NCI-H2081 (cell line): ENCODE results near the gene SFRP2.

Experiments used
- DNase-seq, 2 experiments: peaks; one replicate each; lab custom pipeline; 2025; lab: John Stamatoyannopoulos, UW

SFRP2 gene

GRCh38 chr4:153794006-153794405 lies 5.1 kb upstream of the SFRP2 start:
- no peak for DNase-seq

DNA sequence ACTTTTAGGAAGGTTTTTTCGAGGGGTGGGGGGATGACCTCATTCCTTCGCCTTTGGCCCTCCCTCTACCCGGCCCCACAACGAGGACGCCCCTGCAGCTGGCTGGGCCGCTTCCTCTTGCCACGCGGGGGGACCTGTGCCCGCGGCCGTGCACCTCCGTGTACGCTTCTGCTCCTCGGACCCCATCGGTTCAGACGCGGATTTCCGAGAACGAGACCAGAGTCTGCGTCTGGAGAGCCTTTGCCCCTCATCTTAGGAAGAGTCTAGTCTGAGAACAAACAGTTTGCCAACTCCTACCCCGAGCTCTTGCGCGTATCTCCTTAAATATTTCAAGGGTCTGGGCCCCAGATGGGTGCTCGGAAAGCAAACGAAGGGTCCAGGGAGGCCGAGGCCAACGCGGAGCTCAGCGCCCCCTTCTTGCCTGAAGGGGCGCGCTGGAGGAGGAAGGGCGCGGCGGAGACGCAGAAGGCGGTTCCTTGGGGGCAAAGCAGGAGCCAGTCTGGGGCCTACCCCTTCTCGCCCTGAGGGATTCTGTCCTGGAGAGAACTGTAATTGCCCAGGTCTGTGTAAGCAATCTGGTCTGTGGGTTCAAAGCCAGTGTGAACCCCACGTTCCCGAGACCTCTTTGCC lies 3.9 kb upstream of the SFRP2 start:
- DNase-seq = no peak

DNA sequence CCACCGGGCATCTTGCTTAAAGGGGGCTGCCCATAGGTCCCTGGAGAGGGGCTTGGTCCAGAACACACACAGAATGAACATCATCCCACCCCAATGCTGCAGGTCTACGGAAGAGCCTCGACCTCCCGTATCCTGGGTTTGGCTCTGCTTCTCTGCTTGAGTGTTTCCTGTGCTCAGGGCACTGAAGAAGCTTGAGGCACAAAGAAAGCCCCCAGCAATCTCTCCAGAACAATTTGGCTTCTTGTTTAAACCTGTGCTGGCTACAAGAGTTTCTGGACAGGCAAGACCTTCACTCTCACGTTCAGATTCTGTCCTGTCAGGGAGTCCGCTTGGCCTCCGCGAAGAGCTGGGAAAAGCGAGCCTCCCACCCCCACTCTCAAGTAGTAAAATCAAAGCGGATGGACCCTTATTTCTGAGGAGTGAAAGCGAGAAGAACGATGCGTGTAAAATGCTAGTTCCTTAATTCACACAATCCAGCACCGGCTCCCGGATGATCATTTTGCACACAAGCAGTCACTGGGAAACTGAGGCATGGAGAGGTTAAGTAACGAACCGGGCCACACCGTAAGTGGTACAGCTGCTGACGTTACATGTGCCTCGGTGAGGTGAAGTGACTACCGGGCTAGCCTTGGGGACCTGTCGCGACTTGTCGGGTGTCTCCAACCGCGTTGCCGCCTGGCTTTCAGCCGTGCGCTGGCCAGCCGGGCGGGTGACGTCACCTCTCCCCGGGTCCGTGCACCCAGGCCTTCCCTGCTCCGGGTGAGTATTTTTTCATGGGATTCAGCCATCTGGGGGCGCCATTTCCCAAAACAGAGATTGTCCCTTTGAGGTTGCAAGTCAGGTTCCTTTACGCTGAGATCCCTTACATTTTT lies 3.1 kb upstream of the SFRP2 start:
- DNase-seq = no peak

DNA sequence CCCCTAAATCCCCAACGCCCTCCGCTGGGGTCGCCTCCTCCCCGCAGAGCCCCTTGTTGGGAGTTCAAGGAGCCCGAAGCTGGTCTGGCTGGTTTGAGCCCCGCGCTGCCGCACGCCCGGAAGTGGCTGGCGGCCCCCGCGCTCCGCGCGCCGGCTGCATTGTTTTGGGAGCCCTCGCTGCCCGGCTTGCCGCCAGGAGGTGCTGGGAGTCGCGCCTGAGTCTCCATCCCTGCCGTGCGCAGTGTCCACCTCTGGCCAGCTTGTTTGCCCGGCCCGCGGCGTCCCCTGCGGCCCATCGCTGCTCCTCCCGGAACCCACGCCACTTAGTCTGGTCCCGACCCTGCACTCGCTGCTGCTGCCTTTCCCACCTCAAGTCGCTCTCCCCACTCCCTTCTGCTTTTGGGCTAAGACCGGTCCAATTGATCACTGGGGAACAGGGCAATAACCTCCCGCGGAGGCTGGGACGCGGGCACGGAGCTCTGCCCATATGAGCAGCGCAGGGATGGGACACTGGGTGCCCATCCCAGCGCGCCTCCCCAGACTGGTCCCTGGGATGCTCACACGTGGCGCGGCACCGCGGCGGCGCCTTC lies 2.2 kb upstream of the SFRP2 start:
- DNase-seq = no peak

DNA sequence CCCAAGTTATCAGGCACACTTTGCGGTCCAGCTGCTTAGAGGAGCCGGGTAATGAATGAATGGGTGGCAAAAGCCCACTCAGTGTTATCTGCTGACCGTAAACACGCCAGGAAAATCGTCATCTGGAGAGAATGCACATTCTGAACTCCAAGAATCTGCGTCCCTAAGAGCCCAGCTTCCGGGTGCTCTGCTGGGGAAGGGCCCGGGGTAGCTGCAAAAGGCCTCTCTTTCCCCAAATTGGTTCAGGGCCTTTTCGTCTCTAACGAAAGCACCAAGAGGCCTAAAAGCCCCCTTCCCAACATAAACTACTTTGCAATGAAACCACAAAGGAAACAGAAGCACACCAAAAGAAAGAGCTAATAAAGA lies 1.6 kb upstream of the SFRP2 start:
- DNase-seq = no peak

- DNase-seq = no peak
These were observed 1.0 kb upstream of the SFRP2 start for GRCh38 chr4:153789741-153790499.

DNA sequence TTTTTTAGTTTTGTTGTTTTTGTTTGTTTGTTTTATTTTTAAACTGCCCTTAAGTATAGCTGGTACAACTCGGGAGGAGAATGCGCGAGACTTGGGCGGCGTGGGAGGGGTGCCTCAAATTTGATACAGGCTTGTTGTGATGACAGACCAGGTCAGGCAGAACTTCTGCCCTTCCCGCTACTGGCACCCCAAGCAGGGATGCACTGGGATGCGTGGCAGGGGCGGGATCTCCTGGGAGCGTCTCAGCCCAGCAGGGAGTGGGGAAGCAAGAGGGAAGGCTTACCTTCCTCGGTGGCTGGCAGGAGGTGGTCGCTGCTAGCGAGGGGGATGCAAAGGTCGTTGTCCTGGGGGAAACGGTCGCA lies 851 bp downstream of the SFRP2 start:
- DNase-seq = no peak

DNA sequence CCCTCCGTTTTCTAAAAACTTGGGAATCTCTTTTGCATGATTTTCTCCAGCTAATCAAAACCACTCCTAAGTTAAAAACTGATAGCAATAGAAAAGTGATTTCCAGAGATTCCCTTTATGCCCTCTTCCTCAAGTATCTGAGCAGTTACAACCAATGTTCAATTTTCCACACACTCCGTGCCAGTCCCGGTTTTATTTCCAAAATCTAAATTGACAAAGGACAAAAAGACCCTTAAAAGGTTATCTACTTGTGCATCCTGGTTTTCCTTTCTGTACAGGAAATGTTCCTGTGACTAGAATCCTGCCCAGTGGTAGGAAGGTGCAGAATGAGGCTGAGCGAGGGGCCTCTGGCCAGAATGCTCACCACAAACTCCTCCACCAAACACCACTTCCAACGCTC lies 1.3 kb downstream of the SFRP2 start:
- no peak for DNase-seq

DNA sequence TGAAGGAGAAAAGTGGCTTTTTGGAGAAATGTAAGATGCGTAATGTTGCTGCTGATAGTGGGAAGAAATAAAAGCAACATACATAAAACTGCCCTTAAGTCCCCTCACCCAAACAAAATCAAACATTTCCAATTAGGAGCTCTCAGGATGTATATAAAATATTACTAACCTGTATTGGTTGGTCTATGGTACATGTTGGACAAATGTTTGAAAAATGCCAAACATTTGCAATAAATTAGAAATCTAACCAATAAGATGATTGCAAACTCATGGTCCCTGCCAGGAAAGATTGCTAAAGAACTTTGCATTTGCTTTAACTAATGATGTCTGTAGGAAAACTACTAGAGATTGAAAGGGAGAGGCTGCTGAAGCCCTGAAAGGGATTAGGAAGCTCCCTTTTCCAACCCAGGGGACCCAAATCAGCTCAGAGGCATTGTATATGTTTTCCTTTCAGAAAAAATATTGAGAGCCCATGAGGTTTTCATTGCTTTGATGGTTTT lies 1.8 kb downstream of the SFRP2 start:
- DNase-seq = no peak

DNA sequence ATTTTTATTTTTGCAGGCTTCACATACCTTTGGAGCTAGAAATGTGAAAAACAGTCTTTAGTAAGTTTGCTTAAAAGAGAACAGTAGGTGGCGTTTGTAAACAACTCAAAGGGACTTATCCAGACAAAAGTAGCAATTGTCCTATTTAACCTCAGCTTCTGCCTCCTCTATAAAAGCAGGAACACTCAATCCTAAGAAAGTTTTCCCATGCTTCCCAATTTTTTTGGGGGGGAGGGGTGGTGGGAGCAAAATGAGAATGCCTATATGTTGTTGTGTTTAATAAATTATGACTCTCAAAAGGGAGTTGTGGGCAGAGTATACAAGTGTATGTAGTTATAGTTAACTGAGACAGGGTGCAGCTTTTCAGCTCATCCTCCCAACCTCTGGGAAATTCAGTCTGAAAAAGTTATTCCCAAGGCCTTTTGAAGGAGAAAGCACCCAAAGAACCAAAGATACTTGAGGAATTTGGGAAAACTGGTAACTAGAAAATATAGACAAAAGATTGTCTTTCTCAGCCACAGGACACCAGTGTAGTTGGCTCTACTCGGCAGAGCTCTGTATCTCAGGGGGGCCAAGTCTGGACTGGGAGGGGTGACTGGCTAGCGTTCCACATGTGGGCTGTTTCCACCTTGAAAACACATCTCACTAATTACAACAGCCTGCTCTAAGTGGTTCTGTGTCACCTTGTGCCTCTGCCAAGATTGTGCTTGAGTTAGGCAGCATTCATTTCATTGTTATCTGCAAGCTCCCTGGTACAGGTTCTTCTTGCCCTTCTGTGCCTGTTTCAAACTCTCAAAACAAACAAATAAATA lies 2.8 kb downstream of the SFRP2 start:
- DNase-seq = no peak

- DNase-seq = no peak
These were observed 4.7 kb downstream of the SFRP2 start for GRCh38 chr4:153784166-153784699.

GRCh38 chr4:153782581-153782980 lies 6.3 kb downstream of the SFRP2 start:
- DNase-seq = no peak

DNA sequence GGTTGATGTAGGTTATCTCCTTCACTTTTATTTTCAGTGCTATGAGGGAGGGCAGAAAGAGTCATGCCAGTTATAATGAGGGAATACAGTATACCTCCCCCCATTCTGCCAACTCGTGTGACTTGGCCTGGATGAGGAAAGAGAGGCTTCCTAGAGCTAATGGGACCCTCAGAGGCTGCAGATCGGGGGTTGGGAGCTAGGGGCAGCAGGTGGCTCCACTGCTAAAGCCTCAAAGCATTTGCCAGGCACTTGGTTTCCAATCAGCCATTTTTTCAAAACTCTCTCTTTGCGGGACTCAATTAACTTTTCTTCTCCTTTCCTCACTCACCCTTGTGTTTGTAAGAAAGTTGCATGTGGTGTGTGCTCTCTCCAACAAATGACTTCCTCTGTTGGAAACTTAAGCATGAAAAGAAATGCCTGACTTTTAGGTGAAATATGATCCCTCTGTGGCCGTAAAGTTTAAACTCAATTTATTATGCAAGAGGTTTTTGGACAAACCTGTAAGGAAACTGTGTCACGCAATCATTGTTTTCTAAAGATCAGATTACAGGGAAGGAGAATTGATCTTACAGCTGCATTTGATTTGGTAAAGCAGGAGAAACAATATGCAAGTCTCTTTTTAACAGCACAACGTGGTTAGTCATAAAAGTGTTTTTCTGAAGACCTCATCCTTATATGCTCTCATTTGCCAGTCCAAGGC lies 7.0 kb downstream of the SFRP2 start:
- no peak for DNase-seq

- DNase-seq = no peak
These were observed 7.6 kb downstream of the SFRP2 start for GRCh38 chr4:153781280-153781679.

DNA sequence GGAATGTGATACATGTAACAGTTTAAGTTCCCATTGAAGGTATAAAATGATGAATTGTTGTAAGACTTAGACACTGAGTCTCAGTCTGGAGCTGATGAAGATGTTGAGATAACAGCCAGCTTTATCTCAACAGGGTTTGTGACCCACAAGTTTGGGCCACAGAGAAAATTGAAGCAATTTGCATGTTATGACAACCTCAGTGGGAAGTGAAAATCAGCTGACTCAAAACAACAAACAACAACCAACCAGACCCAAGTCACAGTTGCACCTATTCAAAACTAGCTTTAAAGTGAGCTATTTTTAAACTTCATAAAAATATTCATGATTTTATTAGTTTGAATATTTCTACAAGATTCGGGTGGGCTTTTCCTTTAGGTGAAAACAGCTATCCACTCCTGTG lies 8.0 kb downstream of the SFRP2 start:
- DNase-seq = no peak

GRCh38 chr4:153780221-153780620 lies 8.7 kb downstream of the SFRP2 start:
- DNase-seq = no peak

GRCh38 chr4:153778383-153778782 lies 10.5 kb downstream of the SFRP2 start:
- no peak for DNase-seq

DNA sequence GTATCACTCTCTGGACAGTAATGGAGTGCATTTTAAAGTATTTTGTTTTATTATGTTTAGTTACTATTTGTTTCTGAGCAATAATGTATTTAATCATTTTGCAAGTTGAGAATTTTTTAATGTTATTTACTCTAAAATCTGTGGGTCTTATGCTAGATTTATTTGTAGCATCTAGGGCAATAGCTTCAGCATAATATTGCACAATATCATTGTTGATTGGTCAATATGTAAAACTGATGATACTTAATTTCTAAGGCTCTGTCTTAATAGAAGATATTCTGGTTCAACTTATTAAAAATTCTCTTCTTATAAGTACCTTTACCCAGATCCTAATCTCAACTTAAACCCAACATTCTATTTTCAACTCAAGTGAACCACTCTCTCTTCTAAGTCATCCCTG lies 11.5 kb downstream of the SFRP2 start:
- DNase-seq = no peak

DNA sequence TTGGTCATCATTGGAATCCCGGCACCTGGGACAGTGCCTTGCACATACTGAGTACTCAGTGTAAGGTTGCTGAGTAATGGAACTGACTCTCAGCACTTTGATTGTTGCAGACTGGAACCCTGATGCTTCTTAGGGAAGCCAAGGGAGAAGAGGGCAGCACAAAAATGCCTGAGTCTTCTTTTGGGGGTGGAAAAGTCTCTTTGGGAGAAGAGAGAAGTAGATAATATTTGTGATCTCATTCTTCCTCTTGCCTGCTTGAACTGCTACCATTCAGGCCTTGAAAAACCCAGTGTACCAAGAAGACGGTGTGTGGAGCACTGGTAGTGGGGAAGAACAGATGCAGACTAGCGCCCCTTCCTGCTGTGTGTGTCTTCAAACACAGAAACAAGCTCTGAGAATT lies 12.3 kb downstream of the SFRP2 start:
- no peak for DNase-seq

- no peak for DNase-seq
These were observed 15.6 kb downstream of the SFRP2 start for GRCh38 chr4:153773236-153773690.

DNA sequence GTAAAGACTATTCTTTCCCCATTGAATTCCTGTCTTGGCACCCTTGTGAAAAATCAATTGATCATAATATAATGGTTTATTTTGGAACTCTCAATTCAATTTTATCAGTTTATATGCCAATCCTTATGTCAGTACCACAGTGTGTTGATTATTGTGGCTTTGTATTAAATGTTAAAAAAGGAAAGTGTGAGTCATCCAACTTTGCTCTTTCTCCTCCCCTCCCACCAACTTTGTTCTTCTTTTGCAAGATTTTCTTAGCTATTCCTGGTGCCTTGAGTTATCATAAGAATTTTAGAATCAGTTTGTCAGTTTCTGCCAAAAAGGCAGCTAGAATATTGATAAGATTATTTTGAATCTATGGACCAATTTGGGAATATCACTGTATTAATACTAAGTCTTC lies 17.8 kb downstream of the SFRP2 start:
- no peak for DNase-seq
